HG03460 (cell line): ENCODE measurements around the gene FAM81A.
"Not testable (repeated sequence)": the region's sequence is repeated elsewhere in the genome, so short reads cannot be mapped to it uniquely, and the experiment has no call there.

Experiments used
- ATAC-seq: cut with Tn5 transposase; IDR thresholded peaks from one replicate; pipeline ENCODE4 v1.9.1; 2021; ENCODE audit not compliant: unreplicated experiment

The FAM81A gene

GRCh38 chr15:59437817-59438624 is at the start of gene FAM81A:
Gene FAM81A (plus strand): TSS chr15:59438186. CDS start chr15:59458627, 20,441 bp downstream.
- peak; percentile 76 for ATAC-seq

DNA sequence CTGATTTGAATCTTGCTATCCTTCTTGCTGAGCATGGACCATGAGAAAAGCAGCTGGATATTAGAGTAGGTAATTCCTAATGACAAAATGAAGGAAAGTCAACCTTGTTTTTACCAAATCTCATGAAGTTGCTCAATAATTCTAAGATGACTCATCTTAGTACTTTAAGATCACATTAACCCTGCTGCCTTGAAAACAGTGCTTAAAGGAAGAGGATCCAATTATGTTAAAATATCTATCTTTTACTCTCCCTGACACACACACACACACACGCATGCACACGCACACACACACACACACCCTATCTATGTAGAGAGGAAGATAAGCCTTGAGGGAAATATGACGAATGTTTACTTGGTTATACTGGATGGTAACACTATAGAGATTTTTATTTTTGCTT is 49.3 kb upstream of the FAM81A start:
- ATAC-seq = no peak

DNA sequence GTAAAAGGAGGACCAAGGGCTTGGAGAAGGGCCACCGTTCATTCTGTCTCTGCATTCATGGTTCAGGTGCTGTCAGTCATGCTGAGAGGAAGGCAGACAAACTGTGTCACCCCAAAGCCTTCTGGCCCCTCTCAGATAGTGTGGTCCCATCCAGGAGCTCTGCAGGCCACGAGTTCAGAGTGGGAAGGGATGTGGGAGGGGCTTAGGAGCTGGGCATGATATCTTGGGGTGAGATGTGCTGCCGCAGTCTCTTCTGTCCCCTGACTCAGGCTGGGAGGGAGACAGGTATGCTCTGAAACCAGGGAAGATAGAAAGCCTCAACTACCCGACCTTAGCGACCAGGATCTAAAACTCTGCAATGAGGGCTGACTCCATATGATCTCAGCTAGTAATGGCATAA is 45.7 kb upstream of the FAM81A start:
- ATAC-seq = no peak

DNA sequence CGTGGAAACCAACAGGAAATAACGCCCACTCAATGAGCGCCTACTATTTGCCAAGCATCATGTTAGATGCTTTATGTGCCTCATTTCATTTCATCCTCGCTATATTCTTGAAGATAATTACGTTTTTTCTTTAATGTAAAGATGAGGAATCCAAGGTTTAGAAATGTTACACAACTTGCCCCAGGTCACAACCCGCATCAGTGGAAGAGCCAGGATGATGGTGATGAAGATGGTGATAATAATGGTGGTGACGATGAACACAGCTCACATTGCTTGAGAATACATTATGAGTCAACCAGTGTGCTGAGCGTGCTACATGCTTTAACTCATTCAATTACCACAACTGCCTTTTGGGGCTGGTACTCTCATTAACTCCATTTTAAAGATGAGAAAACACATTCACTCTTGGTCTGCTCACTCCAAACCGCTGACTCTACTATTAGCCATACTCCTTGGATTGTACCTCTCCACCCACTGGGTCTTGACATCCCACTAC is 43.8 kb upstream of the FAM81A start:
- ATAC-seq = no peak

DNA sequence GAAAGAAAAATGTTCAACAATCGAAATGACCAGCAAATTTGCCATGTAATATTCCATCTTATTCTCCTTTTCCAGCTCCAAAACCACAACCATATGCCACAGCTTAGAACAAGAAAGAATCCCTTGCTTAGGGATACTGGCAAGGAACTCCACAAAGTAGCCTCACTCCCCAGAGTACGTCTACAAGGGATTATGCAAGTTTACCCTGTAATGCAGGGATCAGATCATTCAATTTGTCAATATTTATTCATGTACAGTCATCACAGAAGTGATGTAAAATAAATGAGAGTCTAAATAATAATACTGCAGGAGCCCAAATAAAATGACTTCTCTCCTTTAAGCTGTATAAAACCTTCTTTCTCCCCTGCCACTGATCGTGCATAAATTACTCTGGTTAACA is 41.8 kb upstream of the FAM81A start:
- no peak for ATAC-seq

DNA sequence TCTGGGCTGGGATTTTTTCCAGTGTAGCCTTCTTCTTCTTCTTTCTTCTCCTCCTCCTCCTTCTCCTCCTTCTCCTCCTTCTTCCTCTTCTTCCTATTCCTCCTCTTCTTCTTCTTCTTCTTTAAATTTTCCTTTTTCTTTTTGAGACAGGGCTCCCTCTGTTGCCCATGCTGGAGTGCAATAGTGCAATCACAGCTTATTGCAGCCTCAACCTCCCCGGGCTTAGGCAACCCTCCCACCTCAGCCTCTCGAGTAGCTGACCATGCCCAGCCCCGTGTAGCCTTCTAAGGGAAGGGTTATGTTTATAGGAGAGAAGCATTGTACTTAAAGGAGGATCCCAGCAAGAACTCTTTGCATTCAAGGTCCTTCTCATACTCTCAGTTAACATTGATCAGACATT is 41.3 kb upstream of the FAM81A start:
- no peak for ATAC-seq

DNA sequence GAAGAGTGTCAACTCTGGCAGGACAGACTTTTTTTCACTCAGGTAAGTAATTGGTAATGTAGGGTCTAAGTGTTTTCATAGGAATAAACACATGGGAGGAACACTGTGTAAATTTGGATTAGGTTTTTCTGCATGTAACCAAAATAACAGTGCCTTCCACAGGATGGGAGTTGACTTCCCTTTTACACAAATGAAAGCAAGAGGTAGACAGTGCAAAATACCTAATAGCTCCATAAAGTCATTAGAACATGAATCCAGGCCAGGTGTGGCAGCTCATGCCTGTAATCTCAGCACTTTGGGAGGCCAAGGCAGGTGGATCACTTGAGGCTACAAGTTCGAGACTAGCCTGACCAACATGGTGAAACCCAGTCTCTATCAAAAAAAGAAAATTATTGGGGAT is 39.8 kb upstream of the FAM81A start:
- no peak for ATAC-seq

DNA sequence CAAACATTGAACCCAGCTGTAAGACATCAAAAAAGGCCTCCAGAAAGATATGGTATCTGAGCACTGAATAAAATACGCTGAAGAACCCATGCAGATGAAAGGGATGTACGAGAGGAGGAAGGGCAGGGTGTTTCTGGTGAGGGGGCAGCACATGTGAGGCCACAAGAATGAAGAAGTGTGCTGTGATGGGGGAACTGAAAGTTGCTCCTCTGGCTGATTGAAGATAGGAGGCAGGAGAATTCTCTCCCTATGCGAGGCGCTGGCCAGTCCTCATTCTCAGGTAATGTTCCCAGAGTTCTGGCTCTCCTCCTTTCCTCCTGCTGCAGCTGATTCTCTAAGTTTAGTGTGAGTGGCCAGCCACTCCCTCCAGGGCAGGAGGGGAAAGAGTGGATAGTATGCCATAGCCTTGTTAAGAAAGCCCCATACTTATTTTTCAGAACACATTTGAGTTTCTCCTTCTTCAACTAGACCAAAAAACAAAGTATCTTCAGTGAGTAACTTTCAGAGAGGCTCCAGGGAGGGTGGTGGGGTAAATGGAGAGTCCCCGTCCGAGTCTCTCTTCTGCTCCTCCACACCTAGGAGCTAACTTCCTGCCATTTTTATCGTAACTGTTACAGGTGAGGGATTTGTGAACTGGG is 38.4 kb upstream of the FAM81A start:
- ATAC-seq = peak; percentile 62

DNA sequence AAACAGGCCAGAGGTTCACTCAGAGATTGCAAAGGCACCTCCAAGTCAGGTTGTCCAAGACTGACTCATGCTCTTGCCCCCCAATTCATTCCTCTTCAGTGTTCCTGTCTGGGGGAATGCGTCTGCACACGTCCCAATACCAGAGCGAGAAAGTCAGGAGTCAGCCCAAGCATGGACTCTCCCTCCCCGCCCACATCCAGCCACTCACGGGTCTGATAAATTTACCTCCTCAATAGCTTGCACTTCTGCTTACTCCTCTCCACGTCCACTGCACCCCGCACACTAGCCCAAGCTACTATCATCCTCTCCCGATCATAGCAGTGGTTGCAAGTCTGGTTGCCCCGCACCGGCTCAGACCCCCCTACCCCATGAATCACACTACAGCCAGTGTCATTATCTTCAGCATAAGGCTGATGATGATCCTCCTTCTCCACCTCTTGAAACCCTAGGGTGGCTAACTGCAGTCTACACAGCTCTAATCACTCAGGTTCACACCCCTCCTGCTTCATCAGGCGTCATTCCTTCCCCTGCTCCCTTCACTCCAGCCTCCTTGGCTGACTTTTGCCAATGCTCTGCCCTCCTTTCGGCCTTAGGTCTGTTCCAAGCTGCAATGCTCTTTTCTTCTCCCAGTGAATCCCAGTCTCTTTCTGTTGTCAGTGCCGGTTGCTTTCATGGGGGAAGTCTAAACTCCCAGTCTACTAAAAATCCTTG is 37.7 kb upstream of the FAM81A start:
- peak; percentile 35 for ATAC-seq

DNA sequence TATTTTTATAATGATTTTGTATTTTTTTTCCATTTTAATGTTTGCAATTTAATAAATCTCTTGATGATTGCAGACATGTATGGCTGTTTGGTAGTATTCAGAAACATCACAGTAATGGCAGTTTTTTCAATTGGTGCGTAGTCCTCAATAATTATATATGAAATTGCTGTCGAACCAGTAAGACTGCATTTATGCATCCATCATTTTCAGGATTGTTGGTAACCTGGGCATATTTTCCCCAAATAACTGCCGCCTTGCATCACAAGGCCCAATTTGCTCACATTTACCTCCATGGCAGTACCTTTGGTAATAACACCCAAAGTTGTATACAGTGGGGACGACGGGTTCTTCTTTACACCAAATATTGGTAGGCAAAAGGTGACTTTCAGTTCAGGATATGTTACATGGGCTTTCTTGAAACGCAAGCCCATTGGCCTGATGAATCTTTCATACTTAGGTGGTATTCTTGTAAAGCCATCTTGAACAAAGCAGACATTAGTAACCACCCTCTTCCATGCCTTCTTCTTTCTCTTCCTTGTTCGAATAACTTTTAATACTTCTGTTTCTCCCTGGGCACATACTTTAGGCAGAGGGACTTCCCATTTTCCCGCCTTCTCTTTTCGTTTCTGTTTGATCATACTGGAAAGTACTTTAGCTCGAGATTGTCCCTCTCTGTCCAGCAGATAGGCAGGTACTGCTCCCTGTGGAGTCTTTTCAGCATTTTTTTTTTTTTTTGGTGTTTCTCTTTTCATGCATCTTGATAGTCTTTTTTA is 36.7 kb upstream of the FAM81A start:
- ATAC-seq = not testable (repeated sequence)

GRCh38 chr15:59401824-59402569 is 36.0 kb upstream of the FAM81A start:
- ATAC-seq = no peak

DNA sequence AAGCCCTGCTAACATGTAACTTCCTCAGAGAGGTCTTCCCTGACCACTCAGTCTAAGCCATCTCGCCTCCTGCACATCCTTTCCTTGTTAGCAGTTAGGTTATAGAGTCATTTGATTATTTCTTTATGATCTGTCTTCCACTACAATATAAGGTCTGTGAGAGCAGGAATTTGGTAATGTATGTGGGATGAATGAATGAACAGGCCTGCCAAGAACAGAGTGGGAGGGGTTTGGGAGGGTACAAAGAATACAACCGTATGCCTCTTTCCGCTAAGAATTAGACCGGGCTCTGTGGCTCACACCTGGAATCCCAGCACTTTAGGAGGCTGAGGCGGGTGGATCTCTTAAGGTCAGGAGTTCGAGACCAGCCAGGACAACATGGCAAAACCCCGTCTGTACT is 32.9 kb upstream of the FAM81A start:
- no peak for ATAC-seq

DNA sequence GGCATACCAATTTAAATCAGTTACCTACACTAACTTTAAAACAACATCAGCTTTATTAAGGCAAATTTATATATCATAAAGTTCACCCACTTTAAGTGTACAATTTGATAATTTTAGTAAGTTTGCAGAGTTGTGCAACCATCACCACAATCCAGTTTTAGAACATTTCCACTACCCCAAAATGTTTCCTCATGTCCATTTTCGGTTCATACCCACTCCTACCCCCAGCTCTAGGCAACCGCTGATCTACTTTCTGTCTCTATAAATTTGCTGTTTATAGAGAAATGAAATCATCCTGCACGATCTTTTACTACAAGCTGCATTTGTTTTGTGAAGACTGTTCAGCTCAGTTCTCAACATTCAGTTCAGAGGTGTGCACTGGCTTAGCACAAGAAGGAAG is 31.5 kb upstream of the FAM81A start:
- ATAC-seq = no peak

- no peak for ATAC-seq
Measured at GRCh38 chr15:59407946-59408345, 30.0 kb upstream of the FAM81A start.

- no peak for ATAC-seq
Measured at GRCh38 chr15:59410391-59410896, 27.5 kb upstream of the FAM81A start.

- no peak for ATAC-seq
Measured at GRCh38 chr15:59413577-59413976, 24.4 kb upstream of the FAM81A start.

DNA sequence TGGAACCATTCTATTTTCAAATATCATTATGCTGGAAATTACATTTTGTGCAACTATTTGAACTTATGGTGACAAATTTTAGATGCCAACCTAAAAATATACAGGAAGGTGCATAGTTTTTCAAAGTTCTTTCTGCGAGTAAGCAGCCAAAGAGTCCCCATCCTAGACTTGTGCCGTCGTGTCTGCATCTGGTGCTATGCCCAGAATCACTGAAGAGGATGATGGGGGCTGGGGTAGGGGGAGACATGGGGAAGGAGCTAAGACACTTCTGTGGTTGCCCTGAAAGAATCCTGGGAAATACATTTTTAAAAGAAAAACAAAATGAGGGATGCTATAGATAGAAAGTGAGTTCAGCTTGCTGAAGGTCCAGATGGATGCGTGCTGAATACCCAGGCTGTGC is 21.2 kb upstream of the FAM81A start:
- no peak for ATAC-seq

DNA sequence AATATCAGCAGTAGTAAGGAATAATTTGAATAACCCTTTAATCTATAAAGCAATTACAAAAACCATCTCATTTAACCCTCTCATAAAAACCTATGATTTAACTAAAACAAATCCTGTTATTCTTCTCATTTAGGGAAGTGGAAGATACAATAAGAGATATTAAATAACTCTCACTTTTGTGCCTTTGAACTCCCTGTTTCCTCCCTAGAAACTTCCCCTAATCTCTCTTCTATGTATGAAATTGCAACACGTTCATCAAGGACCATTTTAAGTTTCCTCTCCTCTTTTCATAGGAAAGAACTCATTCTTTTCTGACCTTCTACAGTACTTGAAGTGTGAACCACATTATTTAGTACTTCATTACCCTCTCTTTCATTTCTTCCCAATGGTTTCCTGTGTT is 18.8 kb upstream of the FAM81A start:
- ATAC-seq = no peak

GRCh38 chr15:59420108-59420507 is 17.9 kb upstream of the FAM81A start:
- no peak for ATAC-seq

DNA sequence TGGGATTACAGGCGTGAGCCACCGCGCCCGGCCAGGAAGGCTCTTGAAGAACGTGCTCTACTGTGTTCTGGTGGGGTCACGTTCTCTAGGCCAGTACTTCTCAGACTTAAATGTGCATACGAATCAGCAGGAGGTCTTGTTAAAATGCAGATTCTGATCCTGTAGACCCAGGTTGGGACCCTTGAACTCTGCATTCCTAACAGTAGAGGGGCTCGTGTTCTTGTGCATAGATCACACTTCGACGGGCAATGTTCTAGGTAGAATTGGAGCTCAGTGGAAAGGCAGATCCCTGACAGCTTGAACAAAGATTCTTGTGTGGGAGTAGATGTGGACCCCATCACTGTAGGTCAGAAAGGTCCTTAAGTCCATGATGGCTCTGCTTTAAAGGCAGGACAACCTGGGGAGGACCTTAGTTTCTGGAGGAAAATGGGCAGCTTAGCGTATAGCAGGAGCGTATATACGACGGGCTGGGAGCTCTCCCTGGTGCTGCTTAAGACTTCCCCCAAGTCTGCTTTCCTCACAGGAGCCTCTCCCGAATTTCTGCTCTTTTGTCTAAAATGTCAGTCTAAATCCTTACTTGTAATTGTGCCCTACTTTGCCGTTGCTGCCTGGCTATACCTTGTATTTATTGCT is 16.9 kb upstream of the FAM81A start:
- ATAC-seq = no peak
